CD1c-positive myeloid dendritic cell (primary cell): ENCODE data around the gene KCNK6.
A peak's percentile ranks its signal among the peaks of the same experiment; 100 is the strongest.

Experiments used
- DNase-seq: peaks from one replicate; pipeline ENCODE4 v3.0.0-alpha.2; 2016; ENCODE audit errors: extremely low spot score

Gene KCNK6

DNA sequence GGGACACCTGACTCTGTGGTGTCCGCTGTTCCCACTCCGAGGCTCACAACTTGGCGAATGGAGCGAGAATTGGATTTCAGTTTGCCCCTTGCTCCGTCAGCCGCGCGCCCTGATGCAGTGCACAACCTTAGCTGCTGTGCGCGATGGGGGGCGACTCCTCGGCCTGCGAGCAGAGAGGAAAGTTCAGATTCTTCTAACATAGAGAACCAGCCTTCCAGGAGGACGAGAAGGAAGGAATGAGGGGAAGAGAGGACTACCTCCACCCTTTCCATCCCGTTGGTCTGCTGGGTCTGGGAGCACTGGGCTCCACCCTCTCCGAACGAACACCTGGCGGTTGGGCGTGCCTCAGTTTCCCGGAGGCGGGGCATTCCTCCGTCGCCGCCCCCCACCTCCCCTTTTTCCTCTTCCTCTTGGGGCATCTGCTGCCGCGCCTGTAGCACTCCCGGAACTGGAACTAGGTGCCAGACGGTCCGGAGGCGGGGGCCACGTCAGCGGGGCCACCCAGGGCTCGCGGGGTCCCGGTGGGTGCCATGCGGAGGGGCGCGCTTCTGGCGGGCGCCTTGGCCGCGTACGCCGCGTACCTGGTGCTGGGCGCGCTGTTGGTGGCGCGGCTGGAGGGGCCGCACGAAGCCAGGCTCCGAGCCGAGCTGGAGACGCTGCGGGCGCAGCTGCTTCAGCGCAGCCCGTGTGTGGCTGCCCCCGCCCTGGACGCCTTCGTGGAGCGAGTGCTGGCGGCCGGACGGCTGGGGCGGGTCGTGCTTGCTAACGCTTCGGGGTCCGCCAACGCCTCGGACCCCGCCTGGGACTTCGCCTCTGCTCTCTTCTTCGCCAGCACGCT, at the start of gene KCNK6:
TSS of gene KCNK6 (plus strand) at position 425 of the 838 bp plus-strand sequence. CDS start at position 531, 106 bp downstream.
- DNase-seq, result peak; percentile 76

DNA sequence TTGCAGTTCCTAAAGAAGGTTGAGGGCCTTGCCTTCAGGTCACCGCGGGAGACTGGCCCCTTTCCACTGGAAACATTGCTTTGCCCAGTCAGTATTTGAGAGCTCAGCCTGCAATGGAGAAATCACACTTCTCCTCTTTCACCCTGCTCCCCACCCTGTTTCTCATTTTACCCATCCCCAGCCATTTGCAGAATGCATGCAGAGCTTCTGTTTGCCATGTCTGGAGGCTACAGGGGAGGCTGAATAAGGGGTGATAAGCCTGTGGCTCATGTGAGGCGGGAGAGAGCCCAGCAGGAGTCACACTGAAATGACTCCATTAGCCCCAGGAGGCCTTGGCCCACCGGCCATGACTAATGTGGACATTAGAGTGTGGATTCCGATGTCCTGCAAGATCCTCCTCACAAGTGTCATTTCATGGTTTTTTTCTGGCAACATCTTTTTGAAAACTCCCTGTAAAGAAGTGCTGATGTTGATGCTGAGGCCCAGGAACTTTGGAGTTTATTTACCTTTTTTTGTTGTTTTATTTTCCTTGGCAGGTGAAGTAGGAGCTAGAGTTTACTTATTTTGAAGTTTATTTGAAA, 49.0 kb upstream of the KCNK6 start:
- DNase-seq, result no peak

- no peak for DNase-seq
These were observed 46.1 kb upstream of the KCNK6 start for GRCh38 chr19:38273499-38273898.

- DNase-seq, result no peak
These were observed 44.9 kb upstream of the KCNK6 start for GRCh38 chr19:38274739-38275138.

GRCh38 chr19:38276942-38277517, 42.6 kb upstream of the KCNK6 start:
- DNase-seq, result no peak

- no peak for DNase-seq
These were observed 42.1 kb upstream of the KCNK6 start for GRCh38 chr19:38277549-38277948.

DNA sequence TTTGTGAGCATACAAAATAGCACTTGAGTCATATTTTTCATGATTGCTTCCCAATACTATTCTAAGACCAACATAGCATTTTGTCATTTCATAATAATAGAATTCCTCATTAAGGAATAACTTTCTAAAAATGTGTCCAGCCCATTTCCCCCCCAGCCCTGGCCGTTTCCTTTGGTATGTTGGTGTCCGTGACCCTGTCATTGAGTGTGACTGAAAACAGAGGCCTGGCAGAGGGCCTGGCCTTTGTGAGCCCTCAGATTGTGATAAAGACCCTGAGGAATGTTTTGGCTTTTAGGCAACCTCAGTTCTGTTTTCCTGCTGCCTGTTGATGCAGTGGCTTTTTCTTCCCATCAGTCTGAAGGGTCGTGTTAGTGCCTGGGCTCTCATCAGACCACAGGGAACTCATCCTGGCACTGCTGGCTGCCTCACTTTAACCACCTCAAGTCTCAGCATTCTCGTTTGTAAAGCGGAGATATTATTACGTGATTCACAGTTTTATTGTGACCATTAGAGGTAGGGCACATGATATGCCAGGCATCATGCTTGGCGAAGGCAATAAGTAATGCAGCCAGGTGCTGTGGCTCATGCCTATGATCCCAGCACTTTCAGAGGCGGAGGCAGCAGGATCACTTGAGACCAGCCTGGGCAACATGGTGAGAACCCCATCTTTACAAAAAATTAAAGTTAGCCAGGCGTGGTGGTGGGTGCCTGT, 41.5 kb upstream of the KCNK6 start:
- DNase-seq, result no peak

DNA sequence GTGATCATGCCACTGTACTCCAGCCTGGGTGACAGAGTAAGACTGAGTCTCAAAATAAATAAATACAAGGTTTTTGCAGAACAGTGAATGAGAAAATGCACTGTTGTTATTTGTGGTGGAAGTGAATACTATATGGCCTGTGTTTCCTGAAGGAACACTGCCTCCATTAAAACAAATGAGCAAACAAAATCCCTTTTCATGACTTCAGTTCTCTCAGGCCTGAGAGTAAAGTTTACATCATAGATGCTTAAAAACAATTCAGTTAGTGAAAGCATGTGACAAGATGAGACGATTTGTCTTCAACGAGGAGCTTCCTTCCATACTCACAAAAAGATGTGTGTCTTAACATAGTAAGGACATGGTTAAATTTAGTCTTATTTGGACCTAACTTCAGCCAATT, 40.9 kb upstream of the KCNK6 start:
- no peak for DNase-seq

GRCh38 chr19:38280030-38280921, 39.4 kb upstream of the KCNK6 start:
- DNase-seq, result no peak

DNA sequence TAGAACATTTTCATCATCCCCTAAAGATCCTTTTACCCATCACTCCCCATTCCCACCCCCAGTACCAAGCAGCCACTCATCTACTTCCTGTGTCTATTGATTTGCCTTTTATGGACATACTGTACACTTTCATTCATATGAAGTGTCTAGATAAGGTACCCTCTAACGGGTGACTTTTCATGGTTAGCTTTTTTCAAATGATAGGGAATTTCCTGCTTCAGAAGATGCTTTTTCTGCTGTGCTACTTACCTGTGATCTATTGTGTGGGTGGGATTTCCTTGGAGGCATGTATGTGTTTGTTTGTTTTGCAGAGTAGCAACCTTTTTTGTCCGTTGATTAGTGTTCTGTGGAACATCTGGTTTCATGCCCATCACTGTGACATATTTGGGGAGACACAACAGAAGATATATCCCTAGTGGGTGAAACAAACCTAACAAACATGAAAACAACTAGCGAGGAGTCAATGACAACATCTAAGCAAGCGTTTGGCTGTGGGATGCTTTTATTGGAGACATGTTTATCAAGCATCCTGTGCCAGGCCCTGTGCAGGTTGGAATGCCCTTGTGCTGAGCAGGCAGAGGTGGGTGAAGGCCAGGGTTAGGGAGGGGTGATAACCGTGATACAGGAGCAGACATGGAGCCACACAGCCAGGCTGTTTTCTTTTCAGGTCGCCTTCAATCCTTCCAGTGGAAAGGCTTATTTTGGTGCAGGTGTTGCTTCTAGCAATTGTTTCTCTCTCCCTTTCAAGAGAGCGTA, 37.7 kb upstream of the KCNK6 start:
- DNase-seq, result no peak

DNA sequence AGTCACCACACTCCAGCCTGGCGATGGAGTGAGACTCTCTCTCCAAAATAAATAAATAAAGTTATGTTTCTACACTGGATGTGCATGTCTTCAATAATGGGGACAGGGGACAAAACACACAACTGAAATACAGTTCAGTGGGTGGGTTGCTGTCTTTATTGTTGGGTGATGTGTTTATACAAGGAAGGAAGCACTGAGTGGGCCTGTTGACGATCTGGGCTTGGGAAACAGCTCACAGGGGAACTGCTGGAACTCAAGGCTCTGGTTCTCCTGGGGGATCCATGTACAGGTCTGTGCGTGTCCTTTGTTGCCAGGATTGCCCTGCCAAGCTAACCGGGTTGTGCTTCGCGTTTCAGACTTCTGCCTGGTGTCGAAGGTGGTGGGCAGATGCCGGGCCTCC, 36.4 kb upstream of the KCNK6 start:
- DNase-seq, result peak; percentile 53

DNA sequence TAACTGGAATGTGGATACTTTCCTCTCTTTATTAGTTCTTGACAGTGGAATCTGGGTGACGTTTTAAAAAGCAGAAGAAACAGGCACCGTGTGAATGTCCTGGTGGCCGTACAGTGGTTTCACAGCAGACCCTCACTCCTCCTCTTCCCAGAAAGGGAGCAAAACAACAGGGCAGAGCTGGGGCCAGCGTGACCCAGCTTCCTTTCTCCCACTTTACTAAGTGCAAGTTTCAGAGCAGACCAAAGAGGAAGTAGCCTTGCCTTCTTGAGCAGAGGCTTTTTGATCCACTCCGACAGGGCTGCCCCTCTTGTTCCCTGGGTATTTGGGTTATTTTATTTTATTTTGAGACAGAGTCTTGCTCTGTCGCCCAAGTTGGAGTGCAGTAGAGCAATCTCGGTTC, 35.2 kb upstream of the KCNK6 start:
- peak; percentile 80 for DNase-seq

- no peak for DNase-seq
These were observed 34.1 kb upstream of the KCNK6 start for GRCh38 chr19:38285567-38285966.

GRCh38 chr19:38287604-38288003, 32.0 kb upstream of the KCNK6 start:
- peak; percentile 90 for DNase-seq

GRCh38 chr19:38288123-38288855, 31.4 kb upstream of the KCNK6 start:
- DNase-seq, result no peak

DNA sequence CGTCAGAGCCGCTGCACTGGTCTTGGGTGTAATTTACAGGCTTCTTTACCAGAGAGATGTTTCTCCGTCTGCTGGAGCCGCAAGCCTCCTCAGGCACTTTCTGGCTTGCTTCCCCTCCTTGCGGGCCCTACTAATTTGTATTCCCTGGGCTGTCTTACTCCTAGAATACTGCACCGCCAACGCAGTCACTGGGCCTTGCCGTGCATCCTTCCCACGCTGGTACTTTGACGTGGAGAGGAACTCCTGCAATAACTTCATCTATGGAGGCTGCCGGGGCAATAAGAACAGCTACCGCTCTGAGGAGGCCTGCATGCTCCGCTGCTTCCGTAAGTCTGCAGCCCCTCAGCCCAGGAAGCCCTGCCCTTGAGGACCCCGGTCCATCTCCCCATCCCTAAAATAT, 29.7 kb upstream of the KCNK6 start:
- peak; percentile 53 for DNase-seq

DNA sequence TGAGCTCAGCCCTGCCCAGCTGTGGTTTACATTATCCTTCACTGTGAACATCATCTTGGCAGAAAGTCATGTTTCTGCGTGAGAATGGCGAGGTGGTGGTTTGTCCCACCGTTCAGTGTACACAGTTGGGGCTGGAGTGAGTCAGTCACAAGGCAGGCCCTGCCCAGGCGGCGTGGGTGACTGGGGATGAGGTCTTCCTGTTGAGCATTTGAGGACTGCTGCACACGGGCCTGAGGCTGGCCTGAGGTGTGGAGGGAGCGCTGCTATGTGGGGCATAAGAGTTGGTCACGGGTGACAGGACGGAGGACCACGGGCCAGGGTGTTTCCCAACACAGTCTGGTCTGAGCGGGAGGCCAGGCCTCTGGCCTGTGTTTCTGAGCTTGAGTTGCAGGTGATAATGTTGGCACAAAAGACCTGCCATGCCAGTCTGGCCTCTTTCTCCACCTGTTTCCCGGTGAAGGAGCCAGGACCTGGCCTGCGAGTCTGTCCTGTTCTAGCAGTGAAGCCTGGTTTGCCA, 29.0 kb upstream of the KCNK6 start:
- DNase-seq, result peak; percentile 55

DNA sequence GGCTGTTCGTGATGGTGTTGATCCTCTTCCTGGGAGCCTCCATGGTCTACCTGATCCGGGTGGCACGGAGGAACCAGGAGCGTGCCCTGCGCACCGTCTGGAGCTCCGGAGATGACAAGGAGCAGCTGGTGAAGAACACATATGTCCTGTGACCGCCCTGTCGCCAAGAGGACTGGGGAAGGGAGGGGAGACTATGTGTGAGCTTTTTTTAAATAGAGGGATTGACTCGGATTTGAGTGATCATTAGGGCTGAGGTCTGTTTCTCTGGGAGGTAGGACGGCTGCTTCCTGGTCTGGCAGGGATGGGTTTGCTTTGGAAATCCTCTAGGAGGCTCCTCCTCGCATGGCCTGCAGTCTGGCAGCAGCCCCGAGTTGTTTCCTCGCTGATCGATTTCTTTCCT, 27.8 kb upstream of the KCNK6 start:
- DNase-seq, result no peak

GRCh38 chr19:38293281-38293680, 26.4 kb upstream of the KCNK6 start:
- DNase-seq, result no peak

DNA sequence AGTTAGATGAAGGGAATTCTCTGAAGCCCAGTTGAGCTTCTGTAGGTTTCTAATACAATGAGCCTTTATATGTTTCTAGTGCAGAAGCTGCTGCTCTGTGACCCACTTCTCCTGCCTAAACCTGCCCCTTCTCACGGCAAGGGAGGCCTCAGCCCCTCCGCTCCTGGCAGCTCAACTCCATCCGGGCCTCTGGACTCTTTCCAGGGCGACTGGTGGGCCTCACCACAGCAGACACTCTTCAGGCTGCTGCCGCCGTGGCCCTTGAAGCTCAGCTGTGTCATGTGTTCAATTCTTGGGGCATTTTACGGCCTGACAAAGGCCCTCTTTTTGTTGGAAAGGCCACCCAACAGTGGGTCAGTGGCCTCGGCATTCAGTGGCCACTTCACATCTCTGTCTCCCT, 25.6 kb upstream of the KCNK6 start:
- no peak for DNase-seq
